ENCODE data around the gene UBE2J2. TPM values are rescaled to one million over a fixed set of nuclear protein-coding genes. Genes with fewer than 3 reads are reported as not detected.

UBE2J2 gene
- total and polyA plus RNA-seq, 2 of the 4 experiments (the other 2 are of a cell fraction), result 20.6 to 67.5 TPM

DNA sequence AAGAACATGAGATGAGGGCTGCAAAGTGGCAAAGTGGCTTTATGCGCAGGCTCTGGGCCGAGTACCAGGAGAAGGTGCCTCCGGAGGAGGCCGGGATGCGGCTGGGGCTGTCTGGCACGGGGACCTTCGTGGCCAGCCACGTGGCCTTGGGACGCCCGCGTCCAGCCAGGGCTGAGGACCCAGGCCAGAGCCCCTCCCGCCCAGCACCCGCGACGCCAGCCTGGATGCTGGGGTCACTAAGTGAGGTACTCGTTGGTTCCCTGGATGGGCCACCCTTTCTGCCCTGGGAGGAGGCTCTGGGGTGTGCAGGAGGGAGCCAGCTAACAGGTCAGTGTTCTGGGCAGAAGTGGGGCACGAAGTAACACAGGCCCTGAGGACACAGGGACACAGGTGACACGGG is 19.2 kb upstream of the UBE2J2 start:
- no peak overlapping the region for H3K9ac ChIP-seq (ENCODE audit: low read depth, low read length)
- ATAC-seq (ENCODE audit: low read depth), result no peak
- no peak overlapping the region for H2BK20ac ChIP-seq (ENCODE audit: low read depth, low read length)
- no peak overlapping the region for H3K4me3 ChIP-seq (ENCODE audit: insufficient read depth, low read depth, low read length)
- H3K23ac ChIP-seq (ENCODE audit: low read depth, low read length), result no peak overlapping the region
- H3K14ac ChIP-seq (replicated peaks; ENCODE audit: low read depth, low read length), result no peak overlapping the region
- H3K56ac ChIP-seq (ENCODE audit: extremely low read depth, insufficient read depth, low read length), result no peak overlapping the region
- H3K79me1 ChIP-seq (ENCODE audit: low read depth in 1 of 2, low read length in 2 of 2), result no peaks in the 10 kb centered on the region
- no peak overlapping the region for H2AK9ac ChIP-seq (replicated peaks; ENCODE audit: low read depth, low read length, poor library complexity)
- H3K27ac ChIP-seq (ENCODE audit: insufficient read depth, low read length), result no peak overlapping the region
- H3K9me3 ChIP-seq (ENCODE audit: control insufficient read depth, insufficient read depth, low read length), result no peaks in the 10 kb centered on the region
- H3K36me3 ChIP-seq (ENCODE audit: control insufficient read depth, insufficient read depth, low read length), result peaks cover 33% of the 10 kb centered on the region
- H3K9me1 ChIP-seq (ENCODE audit: insufficient read depth, low read length), result no peaks in the 10 kb centered on the region
- H4K5ac ChIP-seq (ENCODE audit: low read depth, low read length), result no peak overlapping the region
- ChIA-PET CTCF (no interaction called here), POLR2A (ENCODE audit: unreplicated experiment) (no interaction called here)
- H2BK120ac ChIP-seq (ENCODE audit: low read depth, low read length), result no peak overlapping the region
- H2BK5ac ChIP-seq (ENCODE audit: low read depth, low read length, poor library complexity, severe bottlenecking), result no peak overlapping the region
- intact Hi-C loops (cut with micrococcal nuclease) (no loop called here), in situ Hi-C loops (cut with MboI; ENCODE audit: low sequenced_read_pairs) (no loop called here), dilution Hi-C loops (cut with HindIII; ENCODE audit: low sequenced_read_pairs, unreplicated experiment) (no loop called here)
- no peaks in the 10 kb centered on the region for H3K27me3 ChIP-seq (ENCODE audit: control insufficient read depth, insufficient read depth, low read length)
- TF ChIP-seq RAD21 (IDR thresholded peaks at IDR 0.05; ENCODE audit: low read length), result no peak
- no peak for TF ChIP-seq SMC3 (IDR thresholded peaks at IDR 0.05; ENCODE audit: low read depth, low read length)
- TF ChIP-seq, protein P1, sequence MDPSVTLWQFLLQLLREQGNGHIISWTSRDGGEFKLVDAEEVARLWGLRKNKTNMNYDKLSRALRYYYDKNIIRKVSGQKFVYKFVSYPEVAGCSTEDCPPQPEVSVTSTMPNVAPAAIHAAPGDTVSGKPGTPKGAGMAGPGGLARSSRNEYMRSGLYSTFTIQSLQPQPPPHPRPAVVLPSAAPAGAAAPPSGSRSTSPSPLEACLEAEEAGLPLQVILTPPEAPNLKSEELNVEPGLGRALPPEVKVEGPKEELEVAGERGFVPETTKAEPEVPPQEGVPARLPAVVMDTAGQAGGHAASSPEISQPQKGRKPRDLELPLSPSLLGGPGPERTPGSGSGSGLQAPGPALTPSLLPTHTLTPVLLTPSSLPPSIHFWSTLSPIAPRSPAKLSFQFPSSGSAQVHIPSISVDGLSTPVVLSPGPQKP (IDR thresholded peaks at IDR 0.05; ENCODE audit: borderline replicate concordance, low read depth, low read length), result no peak
- no peak for TF ChIP-seq CEBPB (IDR thresholded peaks at IDR 0.05; ENCODE audit: low read depth, low read length)
- TF ChIP-seq CHD1 (IDR thresholded peaks at IDR 0.05; ENCODE audit: low read depth, low read length), result no peak
- TF ChIP-seq FOS (IDR thresholded peaks at IDR 0.05; ENCODE audit: low read depth, low read length), result no peak
- no peak for TF ChIP-seq MXI1 (IDR thresholded peaks at IDR 0.05; ENCODE audit: borderline replicate concordance, low read depth, low read length)
- H3K4me2 ChIP-seq (ENCODE audit: low read depth, low read length), result no peak overlapping the region
- DNase-seq, result no peak
- WGBS, 2 experiments (ENCODE audit: extremely low coverage in 2 of 2, insufficient read length in 1 of 2), result 96% methylated on average over 5 of the region's 18 CpGs; no CpG with 5 or more reads in 1 of the 2 experiments
- H2AK5ac ChIP-seq (ENCODE audit: low read depth, low read length), result no peak overlapping the region
- no TSS peak for BruUV-seq (replicated peaks)
- no peak overlapping the region for H3K4ac ChIP-seq (ENCODE audit: low read depth, low read length)
- H4K20me1 ChIP-seq (ENCODE audit: insufficient read depth, low read length), result peaks cover 13% of the 10 kb centered on the region
- H4K8ac ChIP-seq (ENCODE audit: low read depth in 2 of 2, low read length in 2 of 2), result no peak overlapping the region
- no peak overlapping the region for H3K18ac ChIP-seq (ENCODE audit: low read depth, low read length)
- no peaks in the 10 kb centered on the region; the same call in 1 of the 2 replicates for H3K4me1 ChIP-seq (ENCODE audit: control insufficient read depth, insufficient read depth, low read length)
- no peak overlapping the region for H4K91ac ChIP-seq (ENCODE audit: insufficient read depth, low read depth, low read length)
- no peak overlapping the region for H2AFZ ChIP-seq (replicated peaks; ENCODE audit: low read length, poor library complexity)
- no peak overlapping the region for H2BK15ac ChIP-seq (ENCODE audit: low read depth, low read length)

Measured in IMR-90 (cell line).